Measurements from ENCODE around the gene SIRPA. TPM values are rescaled to one million over a fixed set of nuclear protein-coding genes. Genes with fewer than 3 reads are reported as not detected.

Gene SIRPA
- total RNA-seq, 1 experiment from 2014 or later: 8.9 TPM

- Mint-ChIP-seq H3K27me3 (ENCODE audit: low read depth) (peaks cover 42% of the 10 kb centered on the region), H3K4me1 (peaks cover 46% of the 10 kb centered on the region), H3K9me3 (no peaks in the 10 kb centered on the region), H3K4me3 (no peak overlapping the region), H3K27ac (no peak overlapping the region), H3K36me3 (no peaks in the 10 kb centered on the region)
- TF ChIP-seq ATF1 (CRISPR knock-in tag; IDR thresholded peaks at IDR 0.05) (no peak), ZSCAN18 (CRISPR knock-in tag; IDR thresholded peaks at IDR 0.05) (no peak), E2F4 (CRISPR knock-in tag; IDR thresholded peaks at IDR 0.05; ENCODE audit: borderline replicate concordance, low read depth) (no peak), IRF1 (CRISPR knock-in tag; IDR thresholded peaks at IDR 0.05) (no peak), ZNF532 (CRISPR knock-in tag; IDR thresholded peaks at IDR 0.05; ENCODE audit: borderline replicate concordance) (no peak), SOX15 (CRISPR knock-in tag; IDR thresholded peaks at IDR 0.05) (no peak), PREB (CRISPR knock-in tag; IDR thresholded peaks at IDR 0.05; ENCODE audit: borderline replicate concordance) (no peak), ELF4 (CRISPR knock-in tag; IDR thresholded peaks at IDR 0.05; ENCODE audit: low read depth) (no peak), SP1 (CRISPR knock-in tag; conservative IDR thresholded peaks at IDR 0.05) (no peak), MLX (CRISPR knock-in tag; IDR thresholded peaks at IDR 0.05) (no peak), E2F5 (CRISPR knock-in tag; IDR thresholded peaks at IDR 0.05) (no peak), MAX (CRISPR knock-in tag; IDR thresholded peaks at IDR 0.05) (no peak), ATF6 (CRISPR knock-in tag; IDR thresholded peaks at IDR 0.05) (no peak), KAT7 (CRISPR knock-in tag; IDR thresholded peaks at IDR 0.05; ENCODE audit: borderline replicate concordance) (no peak), FOXP4 (CRISPR knock-in tag; IDR thresholded peaks at IDR 0.05) (no peak), SMAD3 (CRISPR knock-in tag; IDR thresholded peaks at IDR 0.05; ENCODE audit: borderline replicate concordance) (no peak), ZNF396 (CRISPR knock-in tag; IDR thresholded peaks at IDR 0.05; ENCODE audit: borderline replicate concordance) (no peak), CBFB (CRISPR knock-in tag; IDR thresholded peaks at IDR 0.05; ENCODE audit: low read depth) (no peak)
- ATAC-seq: no peak
- no peak for DNase-seq (ENCODE audit: low spot score)
- POLR2A ChIA-PET: no interaction called here
- CTCF ChIA-PET: interaction anchor here (0.8 to 4.0 kb wide), 5 partner anchors 10 to 227 kb away, joined by 3 to 30 read pairs (median 3); no protein-coding TSS in a partner anchor
Observed at GRCh38 chr20:1945134-1945618, 50.0 kb downstream of the SIRPA start.
